Mesendoderm (in vitro differentiated cells): ENCODE data around the gene MPL.

Experiments
- DNase-seq: peaks from one replicate; pipeline ENCODE4 v3.0.0; 2013
- H2AK5ac ChIP-seq: 2 replicates; pipeline ENCODE4 v1.6.1; 2013; ENCODE audit warnings: low read length, inconsistent platforms
- H2BK120ac ChIP-seq: 2 replicates; pipeline ENCODE4 v1.6.1; 2013; ENCODE audit warnings: low read depth, mild to moderate bottlenecking, low read length, moderate library complexity, mixed read lengths
- H2BK15ac ChIP-seq: replicated peaks from 2 replicates; pipeline ENCODE4 v1.6.1; 2013; ENCODE audit warnings: low read depth, mild to moderate bottlenecking, moderate library complexity
- H2BK5ac ChIP-seq: 2 replicates; pipeline ENCODE4 v1.6.1; 2013; ENCODE audit warnings: low read length, inconsistent platforms
- H3K18ac ChIP-seq: 2 replicates; pipeline ENCODE4 v1.6.1; 2013; ENCODE audit warnings: mild to moderate bottlenecking, low read length, mixed read lengths
- H3K23ac ChIP-seq: one replicate; pipeline ENCODE4 v1.6.1; 2013; ENCODE audit warnings: low read length
- H3K27ac ChIP-seq: 2 replicates; pipeline ENCODE4 v1.5.1; 2013; ENCODE audit warnings: low read depth, mild to moderate bottlenecking, inconsistent platforms, low read length, moderate library complexity
- H3K27me3 ChIP-seq: 2 replicates; pipeline ENCODE4 v1.6.1; 2013; ENCODE audit warnings: low read length, control low read depth, mild to moderate bottlenecking, inconsistent platforms; ENCODE audit not compliant: insufficient read depth, poor library complexity
- H3K36me3 ChIP-seq: 2 replicates; pipeline ENCODE4 v1.6.1; 2013; ENCODE audit warnings: low read length, inconsistent platforms; ENCODE audit not compliant: control insufficient read depth, insufficient read depth
- H3K4ac ChIP-seq: one replicate; pipeline ENCODE4 v1.6.1; 2013; ENCODE audit warnings: low read depth, mild to moderate bottlenecking, low read length, moderate library complexity
- H3K4me1 ChIP-seq: 2 replicates; pipeline ENCODE4 v1.6.1; 2013; ENCODE audit warnings: low read depth, low read length, inconsistent platforms; ENCODE audit not compliant: control insufficient read depth
- H3K4me2 ChIP-seq: 2 replicates; pipeline ENCODE4 v1.6.1; 2013; ENCODE audit warnings: low read length
- H3K4me3 ChIP-seq: 2 replicates; pipeline ENCODE4 v1.5.1; 2013; ENCODE audit warnings: mild to moderate bottlenecking, low read length
- H3K56ac ChIP-seq: one replicate; pipeline ENCODE4 v1.6.1; 2013; ENCODE audit warnings: low read length
- H3K79me1 ChIP-seq: 2 replicates; pipeline ENCODE4 v1.6.1; 2013; ENCODE audit warnings: low read length, inconsistent platforms
- H3K79me2 ChIP-seq: 2 replicates; pipeline ENCODE4 v1.6.1; 2013; ENCODE audit warnings: mild to moderate bottlenecking, low read length; ENCODE audit not compliant: control insufficient read depth, insufficient read depth
- H3K9ac ChIP-seq: 2 replicates; pipeline ENCODE4 v1.6.1; 2013; ENCODE audit warnings: low read length, inconsistent platforms
- H4K5ac ChIP-seq: one replicate; pipeline ENCODE4 v1.6.1; 2013; ENCODE audit warnings: low read length
- H4K8ac ChIP-seq: one replicate; pipeline ENCODE4 v1.6.1; 2013; ENCODE audit warnings: low read depth, mild to moderate bottlenecking, control low read depth, low read length, moderate library complexity
- WGBS: extraction: QIAGEN DNeasy Blood & Tissue Kit; methylation state at CpG from one replicate; pipeline ENCODE4 v1.1.7; 2013; ENCODE audit warnings: low lambda C conversion rate, missing lambda C conversion rate; ENCODE audit not compliant: insufficient coverage; ENCODE audit errors: extremely low coverage; 5-methylcytosine and 5-hydroxymethylcytosine counted together

Gene MPL

GRCh38 chr1:43363283-43363934 is 25.8 kb downstream of the MPL start:
- Histone ChIP-seq H3K23ac (no peak overlapping the region), H3K9ac (no peak overlapping the region), H3K79me1 (peaks cover 36% of the 10 kb centered on the region), H2BK5ac (no peak overlapping the region), H3K36me3 (peaks cover 26% of the 10 kb centered on the region), H4K8ac (no peak overlapping the region), H2BK15ac (no peak overlapping the region), H3K4me1 (peaks cover 20% of the 10 kb centered on the region), H2BK120ac (no peak overlapping the region), H2AK5ac (no peak overlapping the region), H4K5ac (no peak overlapping the region), H3K4ac (no peak overlapping the region), H3K56ac (no peak overlapping the region), H3K79me2 (peaks cover 35% of the 10 kb centered on the region), H3K18ac (no peak overlapping the region), H3K4me2 (no peak overlapping the region), H3K27me3 (no peaks in the 10 kb centered on the region), H3K4me3 (no peak overlapping the region), H3K27ac (no peak overlapping the region)
- no CpG with 5 or more reads among the region's 9 CpGs for WGBS
- DNase-seq: no peak

- Histone ChIP-seq H4K5ac (no peak overlapping the region), H3K27ac (no peak overlapping the region), H2BK120ac (no peak overlapping the region), H3K23ac (no peak overlapping the region), H3K4me2 (no peak overlapping the region), H2AK5ac (no peak overlapping the region), H2BK15ac (no peak overlapping the region), H3K36me3 (peaks cover 26% of the 10 kb centered on the region), H3K27me3 (no peaks in the 10 kb centered on the region), H3K9ac (no peak overlapping the region), H2BK5ac (no peak overlapping the region), H3K56ac (no peak overlapping the region), H3K18ac (no peak overlapping the region), H3K4ac (no peak overlapping the region), H3K79me1 (peaks cover 36% of the 10 kb centered on the region), H4K8ac (no peak overlapping the region), H3K4me3 (no peak overlapping the region), H3K79me2 (peaks cover 34% of the 10 kb centered on the region), H3K4me1 (peaks cover 23% of the 10 kb centered on the region)
- WGBS: no CpG with 5 or more reads among the region's 5 CpGs
- DNase-seq: no peak
These were observed 26.4 kb downstream of the MPL start for GRCh38 chr1:43363935-43364525.

- no peak overlapping the region for H4K5ac ChIP-seq
- H3K9ac ChIP-seq: peak overlapping the region; percentile 46
- no peak overlapping the region for H2AK5ac ChIP-seq
- H3K23ac ChIP-seq: no peak overlapping the region
- H3K18ac ChIP-seq: no peak overlapping the region
- H3K36me3 ChIP-seq: peaks cover 20% of the 10 kb centered on the region
- peaks cover 17% of the 10 kb centered on the region for H3K4me1 ChIP-seq
- no peak overlapping the region for H3K27ac ChIP-seq
- no peak overlapping the region for H2BK120ac ChIP-seq
- H4K8ac ChIP-seq: no peak overlapping the region
- no peak for DNase-seq
- no peak overlapping the region for H3K4me3 ChIP-seq
- H2BK5ac ChIP-seq: no peak overlapping the region
- H3K4me2 ChIP-seq: peak overlapping the region; percentile 26
- H2BK15ac ChIP-seq: no peak overlapping the region
- H3K79me2 ChIP-seq: peaks cover 17% of the 10 kb centered on the region
- peaks cover 28% of the 10 kb centered on the region for H3K79me1 ChIP-seq
- H3K4ac ChIP-seq: no peak overlapping the region
- H3K27me3 ChIP-seq: no peaks in the 10 kb centered on the region
- WGBS: no CpG with 5 or more reads among the region's 2 CpGs
- H3K56ac ChIP-seq: peak overlapping the region; percentile 49
These were observed 28.1 kb downstream of the MPL start for GRCh38 chr1:43365678-43366077.

GRCh38 chr1:43366179-43366578 is 28.6 kb downstream of the MPL start:
- H3K9ac ChIP-seq: peak overlapping the region; percentile 46
- peaks cover 23% of the 10 kb centered on the region for H3K79me1 ChIP-seq
- H3K27me3 ChIP-seq: no peaks in the 10 kb centered on the region
- no peak overlapping the region for H3K4ac ChIP-seq
- H2BK5ac ChIP-seq: no peak overlapping the region
- peak overlapping the region; percentile 12 for H3K56ac ChIP-seq
- WGBS: no CpG with 5 or more reads among the region's 11 CpGs
- peak; percentile 55 for DNase-seq
- no peak overlapping the region for H4K8ac ChIP-seq
- H3K79me2 ChIP-seq: peaks cover 12% of the 10 kb centered on the region
- H2BK120ac ChIP-seq: no peak overlapping the region
- peaks cover 15% of the 10 kb centered on the region for H3K36me3 ChIP-seq
- peak overlapping the region; percentile 26 for H3K4me2 ChIP-seq
- no peak overlapping the region for H3K4me3 ChIP-seq
- no peak overlapping the region for H4K5ac ChIP-seq
- H3K18ac ChIP-seq: no peak overlapping the region
- no peak overlapping the region for H2BK15ac ChIP-seq
- no peak overlapping the region for H3K23ac ChIP-seq
- no peak overlapping the region for H3K27ac ChIP-seq
- H2AK5ac ChIP-seq: no peak overlapping the region
- peaks cover 13% of the 10 kb centered on the region for H3K4me1 ChIP-seq

GRCh38 chr1:43366601-43367025 is 29.0 kb downstream of the MPL start:
- H3K36me3 ChIP-seq: peaks cover 15% of the 10 kb centered on the region
- H3K27ac ChIP-seq: no peak overlapping the region
- H2AK5ac ChIP-seq: no peak overlapping the region
- H3K56ac ChIP-seq: peak overlapping the region; percentile 96
- no CpG with 5 or more reads among the region's 5 CpGs for WGBS
- peaks cover 13% of the 10 kb centered on the region for H3K4me1 ChIP-seq
- no peak overlapping the region for H2BK5ac ChIP-seq
- H2BK120ac ChIP-seq: no peak overlapping the region
- H3K79me2 ChIP-seq: peaks cover 11% of the 10 kb centered on the region
- DNase-seq: peak; percentile 52
- peak overlapping the region; percentile 91 for H3K9ac ChIP-seq
- H3K4me3 ChIP-seq: peak overlapping the region; percentile 71
- peak overlapping the region; percentile 88 for H3K4me2 ChIP-seq
- peaks cover 20% of the 10 kb centered on the region for H3K79me1 ChIP-seq
- no peak overlapping the region for H2BK15ac ChIP-seq
- H4K8ac ChIP-seq: no peak overlapping the region
- H3K27me3 ChIP-seq: no peaks in the 10 kb centered on the region
- no peak overlapping the region for H3K18ac ChIP-seq
- H3K4ac ChIP-seq: no peak overlapping the region
- H3K23ac ChIP-seq: no peak overlapping the region
- no peak overlapping the region for H4K5ac ChIP-seq
